Activated CD8-positive, alpha-beta memory T cell treated with anti-CD3 and anti-CD28 coated beads, Interleukin-2, amount 50 U/mL, for 1 hour (primary cell): ENCODE measurements around the gene PHLDB2.

Source experiments
- DNase-seq: peaks from one replicate; pipeline ENCODE4 v3.0.0-alpha.2; 2020; ENCODE audit errors: extremely low read depth

Gene PHLDB2

DNA sequence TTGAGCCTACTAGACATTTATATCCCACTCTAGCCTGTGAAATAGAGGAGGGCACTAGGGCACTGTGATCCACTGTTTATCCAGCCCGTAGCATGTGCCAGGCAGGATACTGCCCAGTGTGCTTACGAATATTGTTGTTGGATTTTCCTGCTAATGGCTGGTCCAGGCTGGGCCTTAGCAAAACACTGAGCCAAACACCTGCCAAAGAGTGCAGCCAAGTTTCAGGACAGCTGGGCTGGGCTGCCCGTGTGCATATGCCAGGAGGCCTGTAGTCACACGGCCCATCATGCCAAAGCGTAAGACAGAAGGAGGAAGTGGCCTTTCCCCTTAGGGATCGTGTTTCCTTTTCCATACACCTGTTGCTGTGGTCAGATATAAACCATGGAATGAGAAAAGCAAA lies 65.2 kb downstream of the PHLDB2 start:
- DNase-seq: no peak

DNA sequence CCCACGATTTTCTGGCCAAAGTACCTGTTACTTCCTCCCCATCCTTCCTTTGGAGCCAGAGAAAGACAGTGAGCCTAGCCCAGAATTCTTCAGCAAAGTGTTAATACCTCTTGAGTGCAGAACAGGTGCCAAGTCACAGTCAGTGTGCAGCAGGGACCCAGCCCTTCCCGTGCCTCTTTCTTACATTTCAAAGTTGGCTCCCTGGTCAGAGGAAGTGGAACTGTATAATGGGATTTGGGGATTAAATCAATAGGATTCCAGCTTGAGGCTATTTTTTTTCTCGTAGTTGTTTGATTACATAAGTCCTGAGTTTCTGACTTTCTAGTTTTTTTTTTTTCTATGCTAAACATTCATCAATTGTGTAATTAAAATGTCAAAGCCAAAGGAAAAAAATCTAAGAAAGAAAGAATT lies 67.2 kb downstream of the PHLDB2 start:
- DNase-seq: no peak

DNA sequence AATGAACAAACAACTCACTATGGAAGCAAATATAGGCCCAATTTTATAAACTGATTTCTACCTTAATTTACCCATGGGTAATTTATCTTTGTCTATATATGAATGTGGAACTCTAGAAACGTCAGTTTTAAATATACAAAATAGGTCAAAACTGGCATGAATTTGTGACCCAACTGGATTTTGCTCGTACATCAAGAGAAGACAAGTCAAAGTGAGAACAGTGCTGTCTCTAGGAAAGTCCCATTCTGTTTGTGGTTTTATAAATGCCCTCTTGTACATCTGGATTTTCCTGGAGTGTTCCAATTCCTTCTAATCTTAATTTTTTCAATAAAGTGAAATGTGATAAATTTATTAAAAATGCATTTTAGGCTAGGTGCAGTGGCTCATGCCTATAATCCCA lies 69.5 kb downstream of the PHLDB2 start:
- DNase-seq: no peak

DNA sequence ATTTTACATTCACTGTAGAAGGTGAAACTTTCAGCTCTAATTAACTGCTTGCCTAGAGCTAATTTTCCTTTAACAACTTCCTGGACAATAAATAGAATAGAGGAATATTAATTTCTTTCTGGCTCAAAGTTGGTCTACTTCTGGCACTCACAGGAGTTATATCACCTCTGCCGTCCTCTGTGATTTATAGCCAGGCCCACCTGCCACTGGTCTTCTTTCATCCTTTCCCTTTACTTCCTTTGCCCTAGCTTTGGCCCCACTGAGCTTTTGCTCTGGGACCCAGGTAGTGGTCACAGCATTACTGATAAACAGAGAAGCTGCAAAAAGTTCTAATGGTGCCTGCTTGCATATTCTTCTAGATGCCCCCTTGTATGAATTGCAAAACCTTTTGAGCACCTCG lies 70.4 kb downstream of the PHLDB2 start:
- DNase-seq: no peak

DNA sequence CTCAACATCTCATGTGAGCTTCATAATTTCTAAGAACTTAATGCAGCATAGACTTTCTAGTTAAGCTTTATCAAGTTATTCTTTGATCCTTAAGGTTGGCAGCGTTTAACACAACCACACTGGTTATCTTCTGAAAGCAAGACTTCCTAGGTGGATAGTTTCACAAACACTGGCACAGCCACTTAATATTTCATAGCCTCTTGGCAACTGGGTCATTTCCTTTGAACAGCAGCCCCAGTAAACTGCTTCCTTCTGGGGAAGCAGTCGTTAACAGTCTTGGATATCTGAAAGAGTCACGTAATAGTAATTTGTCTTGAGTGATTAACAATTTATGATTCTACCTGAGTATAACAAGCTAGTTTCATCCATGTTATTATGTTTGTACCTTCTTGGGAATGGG lies 73.9 kb downstream of the PHLDB2 start:
- DNase-seq: no peak

DNA sequence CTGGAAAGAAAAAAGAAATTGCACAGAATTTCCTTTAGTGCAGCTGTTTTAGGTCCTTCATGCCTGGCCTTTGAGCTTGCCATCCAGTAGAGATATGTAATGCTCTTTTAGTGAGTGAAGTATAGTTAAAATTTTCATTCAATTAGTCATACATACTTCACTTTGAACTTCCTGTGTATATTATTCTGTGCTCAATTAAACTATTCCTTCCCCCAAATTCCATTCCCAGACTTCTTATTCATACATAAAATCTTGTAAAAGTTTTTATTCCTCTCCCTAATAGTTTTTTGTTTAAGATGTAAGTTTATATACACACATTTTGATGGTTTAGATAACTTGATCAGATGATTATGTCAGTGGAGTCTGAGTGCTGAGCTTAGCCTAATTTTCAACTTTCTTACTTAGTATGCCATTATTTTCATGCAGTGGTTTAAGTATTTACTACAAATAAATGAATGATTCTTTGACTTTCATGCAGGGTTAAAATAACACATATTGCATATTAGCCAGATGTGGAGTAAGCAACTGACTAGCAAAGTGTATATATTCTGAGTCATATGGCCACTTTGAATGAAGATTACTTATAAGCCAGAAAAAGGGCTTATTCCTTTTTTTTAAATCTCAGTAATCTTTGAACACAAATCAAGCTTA lies 77.3 kb downstream of the PHLDB2 start:
- no peak for DNase-seq

DNA sequence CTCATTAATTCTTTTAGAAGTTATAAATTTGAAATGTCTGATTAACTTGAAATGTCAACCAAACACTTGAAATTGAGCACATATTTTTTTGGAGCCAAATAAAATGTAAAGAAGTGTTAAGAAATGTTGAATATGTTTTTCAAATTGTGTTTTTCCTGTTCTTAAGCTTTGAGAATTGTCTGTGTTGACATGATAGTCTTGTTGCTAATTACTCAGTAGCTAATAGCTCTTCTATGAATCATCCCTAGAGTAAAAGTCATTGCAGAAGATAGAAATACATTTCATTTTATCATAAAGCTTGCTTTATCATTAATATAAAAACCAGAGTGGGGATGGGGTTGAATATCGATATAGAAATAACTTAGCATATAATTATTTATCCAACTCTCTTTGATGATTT lies 77.9 kb downstream of the PHLDB2 start:
- DNase-seq: no peak

DNA sequence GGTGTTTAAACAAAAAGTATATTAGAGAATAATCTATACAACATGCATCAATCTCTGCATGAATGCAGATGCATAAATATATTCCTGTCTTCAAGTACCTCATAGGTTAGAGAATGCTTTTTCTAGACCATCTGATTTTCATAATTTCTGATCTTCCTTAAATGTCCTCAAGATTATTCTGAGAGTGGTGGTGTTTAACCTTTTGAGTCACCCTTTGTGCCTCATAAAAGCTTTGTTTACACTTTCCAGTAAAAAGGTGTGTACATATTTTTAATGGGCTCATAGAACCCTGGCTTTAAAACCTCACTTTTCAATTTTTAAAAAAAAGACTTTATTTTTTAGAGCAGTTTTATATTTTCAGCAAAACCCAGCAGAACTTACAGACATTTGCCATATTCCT lies 78.8 kb downstream of the PHLDB2 start:
- DNase-seq: no peak

DNA sequence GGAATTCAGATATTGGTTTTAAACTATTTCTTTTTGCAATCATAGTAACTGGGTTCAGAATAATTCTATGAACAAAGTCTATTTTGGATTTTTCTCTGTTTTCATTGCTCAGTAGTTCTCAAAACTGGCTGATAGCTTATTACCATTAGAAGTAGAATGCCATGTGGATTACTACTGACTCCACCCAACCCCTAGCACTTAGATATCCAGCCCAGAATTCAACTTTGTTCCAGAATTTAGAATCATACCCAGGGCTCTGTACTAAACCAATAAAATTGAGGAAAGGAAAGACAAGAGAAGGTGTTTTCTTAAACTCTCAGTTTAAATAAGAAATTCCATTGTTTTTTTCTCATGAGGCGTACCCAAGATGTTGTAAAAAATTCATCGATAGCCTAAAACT lies 80.8 kb downstream of the PHLDB2 start:
- no peak for DNase-seq

DNA sequence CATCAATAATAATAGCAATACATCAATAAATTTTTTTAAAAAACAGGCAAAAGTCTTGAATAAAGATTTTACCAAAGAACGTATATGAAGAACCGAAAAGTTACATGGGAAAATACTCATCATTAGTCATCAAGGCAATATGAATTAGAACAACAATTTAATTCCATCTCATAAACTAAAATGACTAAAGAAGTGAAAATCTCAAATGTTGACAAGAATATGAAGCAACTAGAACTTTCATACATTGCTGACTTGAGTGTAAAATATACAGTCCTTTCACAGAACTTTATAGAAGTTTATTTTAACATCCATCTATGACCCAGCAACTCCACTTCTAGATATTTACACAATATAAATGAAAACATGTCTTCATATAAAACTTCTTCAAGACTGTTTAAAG lies 84.5 kb downstream of the PHLDB2 start:
- DNase-seq: no peak

DNA sequence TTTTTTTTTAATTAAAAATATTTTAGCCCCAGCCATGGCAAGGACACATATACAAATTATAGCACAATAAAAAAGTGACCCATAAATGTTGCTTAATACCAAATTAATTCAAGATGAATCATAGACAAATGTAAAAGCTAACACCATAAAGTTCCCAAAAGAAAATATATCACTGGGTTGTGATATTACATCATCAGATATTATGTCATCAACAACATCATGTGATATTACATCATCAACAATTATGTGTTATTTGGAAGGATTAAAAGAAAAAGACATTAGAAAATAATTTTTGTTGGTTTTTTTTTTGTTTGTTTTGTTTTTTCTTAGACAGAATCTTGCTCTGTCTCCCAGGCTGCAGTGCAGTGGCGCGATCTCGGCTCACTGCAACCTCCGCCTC lies 85.3 kb downstream of the PHLDB2 start:
- no peak for DNase-seq

DNA sequence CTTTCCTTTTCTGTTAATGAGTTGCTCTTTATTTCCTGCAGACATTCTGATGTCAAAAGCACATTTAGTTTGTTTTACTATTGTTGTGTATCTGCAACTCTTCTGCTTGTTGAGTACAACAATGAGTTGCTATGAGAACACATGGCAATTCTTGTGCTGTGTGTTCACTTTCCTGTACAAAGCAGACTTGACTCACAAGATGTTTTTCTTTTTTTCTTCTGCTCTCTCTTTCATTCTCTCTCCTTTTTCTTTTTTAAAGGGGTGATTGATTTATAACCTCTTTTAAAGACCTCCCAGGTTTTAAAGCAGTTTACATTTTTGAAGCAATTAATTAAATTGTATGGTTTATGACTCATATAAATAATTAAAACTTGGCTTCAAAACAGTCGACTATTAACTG lies 88.2 kb downstream of the PHLDB2 start:
- DNase-seq: no peak

DNA sequence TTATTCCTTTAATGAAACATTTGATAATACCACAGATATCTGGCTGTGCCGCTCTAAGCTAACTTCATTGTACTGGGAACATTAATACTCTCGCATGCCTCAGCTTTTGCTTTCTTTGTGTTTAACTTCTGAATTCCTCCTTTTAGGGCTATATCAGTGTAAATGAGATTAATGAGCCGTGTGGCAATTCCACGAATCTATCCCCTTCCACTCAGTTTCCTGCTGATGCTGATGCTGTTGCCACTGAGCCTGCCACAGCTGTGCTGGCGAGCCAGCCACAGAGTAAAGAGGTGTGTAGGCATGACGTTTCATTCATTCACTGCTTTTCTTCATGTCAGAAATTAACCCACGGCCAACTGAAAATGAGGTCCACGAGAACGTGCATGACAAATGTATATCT lies 89.7 kb downstream of the PHLDB2 start:
- DNase-seq: no peak

DNA sequence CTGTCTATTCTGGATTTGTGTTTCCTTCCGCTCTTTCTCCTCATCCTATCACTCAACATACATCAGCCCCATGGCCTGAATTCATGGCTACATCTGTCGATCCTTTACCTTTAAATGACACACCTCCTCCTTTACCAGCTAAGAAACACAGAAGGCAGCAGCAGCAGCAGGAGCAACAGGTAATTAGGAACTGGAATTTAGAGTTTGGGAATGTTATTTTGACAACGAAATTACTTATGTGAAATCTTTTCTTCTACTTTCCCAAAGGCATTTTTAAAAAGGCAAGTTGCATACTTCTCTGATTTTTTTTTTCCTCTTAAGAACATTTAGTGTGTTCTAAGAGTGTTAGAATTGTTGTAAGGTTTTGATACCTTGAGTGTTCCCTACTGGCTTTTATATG lies 90.6 kb downstream of the PHLDB2 start:
- no peak for DNase-seq

DNA sequence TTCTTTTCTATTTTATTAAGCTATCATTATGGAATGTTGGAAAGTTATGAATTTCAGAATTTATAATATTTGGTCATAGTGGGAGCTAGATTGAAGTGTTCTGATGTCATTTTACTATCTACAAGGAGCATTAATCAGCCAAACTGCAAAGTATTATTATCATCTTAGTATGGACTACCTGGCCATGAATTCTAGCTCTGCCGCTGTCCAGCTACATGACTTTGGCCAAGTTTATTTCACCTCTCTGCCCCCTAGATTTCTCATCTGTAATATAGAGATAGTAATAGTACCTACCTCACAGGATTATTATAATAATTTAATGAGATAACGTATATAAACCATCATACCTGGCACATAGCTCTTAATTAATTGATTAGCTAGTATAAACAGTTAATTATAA lies 92.0 kb downstream of the PHLDB2 start:
- DNase-seq: no peak

DNA sequence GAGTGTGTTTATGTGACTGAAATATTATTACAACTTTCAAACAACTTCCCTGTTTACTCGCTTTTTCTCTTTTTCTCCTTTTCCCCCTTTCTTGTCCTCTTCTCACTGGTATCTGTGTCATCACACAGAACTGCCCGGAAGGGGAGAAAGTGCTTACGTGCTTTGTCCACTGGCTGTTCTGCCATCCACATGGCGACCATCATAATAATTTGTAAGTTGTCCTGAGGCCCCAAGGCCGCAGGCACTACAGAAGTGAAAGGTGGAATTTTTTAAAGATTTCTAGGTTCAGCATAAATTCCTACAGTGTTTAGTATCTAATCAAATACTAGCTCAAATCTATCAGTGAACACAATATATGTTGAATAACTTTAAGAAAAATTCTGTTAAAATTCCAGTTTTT lies 93.0 kb downstream of the PHLDB2 start:
- no peak for DNase-seq

DNA sequence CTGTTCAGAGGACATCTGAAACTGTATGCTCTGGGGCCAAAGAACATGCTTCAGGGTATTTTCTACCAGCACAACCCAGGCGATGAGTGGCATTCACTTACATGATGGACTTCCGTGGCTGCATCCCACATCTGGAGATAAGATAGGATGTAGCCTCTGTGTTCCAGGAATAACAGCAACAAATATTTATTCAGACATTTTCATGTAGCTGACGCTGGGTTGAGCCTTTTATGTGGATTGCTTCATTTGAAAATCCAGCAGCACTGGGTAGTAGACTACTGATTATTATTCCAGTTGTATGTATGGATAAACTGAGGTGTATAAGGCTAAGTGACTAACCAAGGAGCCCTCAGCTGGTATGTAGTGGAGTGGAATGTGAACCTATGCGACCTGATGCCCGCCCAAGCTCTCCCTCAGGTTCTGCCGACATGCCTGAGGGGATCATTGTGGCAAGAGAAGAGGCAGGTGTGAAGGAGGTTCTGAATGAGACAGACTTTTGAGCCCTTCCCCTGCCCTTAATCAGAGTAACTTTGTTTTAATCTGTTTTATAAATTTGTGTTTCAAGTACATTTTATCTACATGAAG lies 93.9 kb downstream of the PHLDB2 start:
- DNase-seq: no peak

DNA sequence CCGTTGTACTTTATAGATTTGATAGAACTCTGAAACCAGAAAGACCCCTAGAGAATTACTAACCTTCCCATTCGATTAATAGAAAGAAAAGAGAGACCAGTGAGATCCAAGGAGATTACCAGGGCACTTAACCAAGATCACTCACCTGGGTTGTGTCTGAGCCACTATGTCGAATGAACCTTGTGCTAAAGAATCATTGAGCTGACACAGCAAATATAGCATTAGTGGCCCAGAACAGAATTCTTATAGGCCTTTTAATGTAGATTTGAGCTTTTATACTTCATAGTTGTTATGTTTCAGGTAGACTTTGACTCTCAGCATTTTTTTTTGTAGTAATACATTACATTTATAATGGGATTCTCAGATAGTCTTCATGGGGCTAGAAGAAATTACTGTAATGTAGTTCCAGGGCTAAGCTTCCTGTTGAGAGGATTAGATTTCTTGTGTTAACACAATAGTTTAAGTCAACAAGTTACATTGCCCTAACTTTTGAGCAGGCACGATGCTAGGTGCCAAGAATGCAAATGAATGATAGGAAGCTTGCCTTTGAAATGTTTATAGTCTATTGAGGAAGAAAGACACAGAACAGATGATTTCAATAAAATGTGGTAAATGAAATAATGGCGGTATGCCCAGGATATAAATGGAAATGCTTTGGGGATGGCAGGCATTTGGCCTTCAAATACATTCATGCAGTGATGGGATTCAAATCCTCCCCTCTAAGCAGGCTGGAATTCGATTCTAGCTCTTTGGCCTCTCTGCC lies 95.3 kb downstream of the PHLDB2 start:
- no peak for DNase-seq

DNA sequence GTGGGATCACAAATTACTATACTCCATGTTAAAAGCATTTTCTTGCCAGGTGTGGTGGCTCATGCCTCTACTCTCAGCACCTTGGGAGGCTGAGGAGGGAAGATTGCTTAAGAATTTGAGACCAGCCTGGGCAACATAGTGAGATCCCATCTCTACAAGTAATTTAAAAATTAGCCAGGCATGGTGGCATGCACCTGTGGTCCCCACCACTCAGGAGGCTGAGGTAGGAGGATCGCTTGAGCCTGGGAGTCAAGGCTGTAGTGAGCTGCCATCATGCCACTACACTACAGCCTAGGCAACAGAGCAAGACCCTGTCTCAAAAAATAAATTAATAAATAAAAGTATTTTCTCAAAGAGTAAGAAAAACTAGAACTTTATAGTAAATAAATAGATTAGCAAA lies 96.8 kb downstream of the PHLDB2 start:
- no peak for DNase-seq

DNA sequence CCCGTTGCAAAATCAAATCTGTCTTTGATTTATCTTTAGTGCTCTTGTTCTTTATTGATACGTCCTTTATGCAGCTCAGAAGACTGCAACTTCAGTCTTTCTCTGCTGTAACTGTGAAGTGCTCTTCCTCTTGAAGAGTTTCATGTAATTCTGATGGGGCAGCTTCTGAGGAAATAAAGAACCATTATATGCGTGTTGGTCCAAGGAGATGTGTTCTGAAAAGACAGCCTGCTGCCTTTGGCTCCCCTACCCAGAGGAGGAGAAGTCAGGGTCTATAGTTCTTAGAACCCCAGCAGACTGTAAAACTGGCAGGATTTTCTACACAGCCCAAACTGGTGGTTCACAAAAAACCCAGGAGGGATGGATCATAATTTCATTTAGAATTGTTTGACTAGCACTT lies 97.4 kb downstream of the PHLDB2 start:
- no peak for DNase-seq

DNA sequence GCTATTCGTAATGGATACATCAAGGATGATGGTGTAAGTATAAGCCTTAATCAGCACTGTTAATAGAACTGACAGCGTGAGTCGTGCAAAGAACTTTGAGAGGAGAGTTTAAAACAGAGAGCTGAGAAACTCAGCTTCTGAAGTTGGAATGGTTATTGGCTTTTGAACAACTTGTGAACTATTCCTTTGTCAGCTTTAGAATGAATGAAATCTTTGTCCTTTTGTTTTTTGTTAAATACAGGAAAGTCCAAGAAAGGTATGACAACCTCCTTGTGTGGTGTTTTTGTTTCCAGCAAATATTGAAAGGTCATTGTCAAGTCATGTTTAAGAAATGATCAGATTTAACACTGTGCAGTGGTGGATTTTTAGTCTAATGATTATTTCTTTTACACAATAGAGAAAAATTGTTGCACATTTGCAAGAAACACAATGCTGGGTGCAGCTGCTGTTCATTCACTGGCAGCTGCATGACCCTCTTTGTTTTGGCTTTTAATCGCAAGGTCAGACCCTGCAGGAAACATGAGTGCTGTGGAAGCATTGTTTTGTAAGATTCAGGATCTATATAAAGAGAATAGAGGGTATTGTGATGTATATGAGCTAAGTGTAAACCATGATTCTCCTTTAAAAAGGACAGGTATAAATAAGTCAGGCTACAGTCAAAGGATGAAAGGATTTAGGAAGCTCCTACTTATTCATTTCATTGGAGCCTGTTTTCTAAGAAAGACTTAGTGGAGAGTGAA lies 98.1 kb downstream of the PHLDB2 start:
- no peak for DNase-seq

DNA sequence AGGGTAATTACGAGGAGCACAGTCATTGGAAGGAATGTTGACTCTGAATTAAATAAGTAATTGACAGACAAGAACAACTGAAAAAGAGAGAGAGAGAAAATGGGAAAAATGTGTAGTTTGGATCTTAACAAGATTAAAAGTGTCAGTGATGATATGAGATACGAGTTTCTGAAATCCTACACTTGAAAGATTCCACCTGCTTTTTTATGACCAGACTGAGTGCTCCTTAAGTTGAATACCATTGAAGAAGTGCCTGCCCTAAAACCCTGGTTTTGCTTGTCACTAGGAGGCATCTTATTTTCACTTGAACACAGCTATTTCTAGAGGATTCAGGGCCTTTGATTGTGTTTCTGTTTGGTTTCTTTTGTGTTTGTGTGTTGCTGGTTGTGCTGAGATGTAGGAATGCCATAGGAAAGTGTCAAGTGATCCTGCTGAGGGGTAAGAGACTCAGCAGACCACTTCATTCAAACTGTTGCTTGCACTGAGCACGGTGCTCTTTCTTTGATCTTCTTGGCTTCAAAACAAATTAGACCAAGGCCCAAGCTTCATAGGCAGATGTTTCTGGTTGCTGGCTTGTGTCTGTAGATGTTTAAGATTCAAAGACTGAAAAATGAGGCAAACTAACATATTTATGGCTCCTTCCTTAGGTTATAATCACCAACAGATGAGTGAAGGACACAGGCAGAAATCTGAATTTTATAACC lies 102.5 kb downstream of the PHLDB2 start:
- DNase-seq: no peak
